C1 segment of cervical spinal cord (tissue), 14 donors: ENCODE measurements around the gene CSF2.

Experiments
- DNase-seq, 14 donors: peaks; one replicate each; lab custom pipeline; 2025; lab: John Stamatoyannopoulos, UW

The CSF2 gene

GRCh38 chr5:132086277-132086794 lies 12.7 kb downstream of the CSF2 start:
- peak in 1 of 14 donors; percentile 23 for DNase-seq

- DNase-seq: peak in 2 of 14 donors; percentile 29 to 72
Measured at GRCh38 chr5:132087176-132087575, 13.6 kb downstream of the CSF2 start.

- DNase-seq: no peak
Measured at GRCh38 chr5:132087661-132088060, 14.1 kb downstream of the CSF2 start.

- no peak for DNase-seq
Measured at GRCh38 chr5:132089363-132089762, 15.8 kb downstream of the CSF2 start.

- no peak for DNase-seq
Measured at GRCh38 chr5:132090107-132090506, 16.5 kb downstream of the CSF2 start.

GRCh38 chr5:132093271-132093670 lies 19.7 kb downstream of the CSF2 start:
- DNase-seq: no peak

- no peak for DNase-seq
Measured at GRCh38 chr5:132094393-132095076, 20.9 kb downstream of the CSF2 start.

GRCh38 chr5:132095077-132095410 lies 21.5 kb downstream of the CSF2 start:
- DNase-seq: no peak

GRCh38 chr5:132095424-132095972 lies 21.9 kb downstream of the CSF2 start:
- no peak for DNase-seq

GRCh38 chr5:132096904-132097303 lies 23.3 kb downstream of the CSF2 start:
- no peak for DNase-seq

- no peak for DNase-seq
Measured at GRCh38 chr5:132098151-132098594, 24.6 kb downstream of the CSF2 start.

GRCh38 chr5:132098621-132099020 lies 25.0 kb downstream of the CSF2 start:
- no peak for DNase-seq

GRCh38 chr5:132099076-132099748 lies 25.6 kb downstream of the CSF2 start:
- DNase-seq: no peak

GRCh38 chr5:132099905-132100304 lies 26.3 kb downstream of the CSF2 start:
- DNase-seq: no peak

- DNase-seq: no peak
Measured at GRCh38 chr5:132100672-132101261, 27.2 kb downstream of the CSF2 start.

- DNase-seq: no peak
Measured at GRCh38 chr5:132101385-132101880, 27.8 kb downstream of the CSF2 start.

GRCh38 chr5:132102101-132102701 lies 28.6 kb downstream of the CSF2 start:
- no peak for DNase-seq

- DNase-seq: no peak
Measured at GRCh38 chr5:132102944-132103331, 29.3 kb downstream of the CSF2 start.

GRCh38 chr5:132103332-132103951 lies 29.9 kb downstream of the CSF2 start:
- peak in 3 of 14 donors; percentile 10 to 17 (median 15) for DNase-seq

- DNase-seq: peak in 1 of 14 donors; percentile 75
Measured at GRCh38 chr5:132103969-132104391, 30.4 kb downstream of the CSF2 start.

GRCh38 chr5:132104556-132104955 lies 31.0 kb downstream of the CSF2 start:
- no peak for DNase-seq
